NCI-H774 (cell line): Measurements from ENCODE around the gene ATXN10.

Source experiments
- DNase-seq: peaks from one replicate; lab custom pipeline; 2025; lab: John Stamatoyannopoulos, UW

Gene ATXN10

DNA sequence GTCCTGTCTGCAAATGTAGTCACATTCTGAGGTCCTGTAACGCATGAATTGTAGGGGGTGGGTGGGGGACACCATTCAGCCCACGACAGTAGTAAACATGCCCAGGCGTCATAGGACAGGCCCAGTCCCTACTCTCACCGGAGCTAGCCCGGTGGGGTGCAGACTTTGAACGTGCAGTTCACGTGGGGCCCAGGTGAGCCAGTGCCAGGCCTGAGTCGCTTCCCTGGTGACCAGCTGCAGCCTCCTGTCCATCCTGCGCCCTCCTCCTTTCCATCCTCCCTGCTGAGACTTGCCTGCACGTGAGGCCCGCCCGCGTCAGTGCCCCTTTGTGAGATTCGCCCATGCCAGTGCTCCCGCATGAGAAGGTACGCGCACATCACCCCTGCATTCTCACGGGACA is 188.6 kb downstream of the ATXN10 start:
- DNase-seq = no peak

DNA sequence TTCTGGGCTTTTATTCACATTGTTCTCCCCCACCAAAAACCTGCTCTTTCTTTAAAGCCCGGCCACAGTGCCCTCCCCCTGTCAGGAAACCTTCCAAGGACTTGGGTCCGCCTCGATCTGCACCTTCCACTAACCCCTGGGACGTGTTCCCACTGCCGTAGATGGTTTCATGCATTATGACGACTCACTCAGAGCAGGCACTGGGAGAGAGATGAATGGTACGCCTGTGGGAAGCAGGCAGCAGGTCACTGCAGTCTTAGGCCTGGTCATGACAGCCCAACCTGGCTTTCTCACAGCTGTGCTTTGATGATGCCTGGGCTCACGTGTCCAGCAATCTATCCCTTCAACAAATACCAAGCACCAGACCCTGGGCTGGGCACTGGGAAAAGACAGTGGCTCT is 189.6 kb downstream of the ATXN10 start:
- DNase-seq = no peak

DNA sequence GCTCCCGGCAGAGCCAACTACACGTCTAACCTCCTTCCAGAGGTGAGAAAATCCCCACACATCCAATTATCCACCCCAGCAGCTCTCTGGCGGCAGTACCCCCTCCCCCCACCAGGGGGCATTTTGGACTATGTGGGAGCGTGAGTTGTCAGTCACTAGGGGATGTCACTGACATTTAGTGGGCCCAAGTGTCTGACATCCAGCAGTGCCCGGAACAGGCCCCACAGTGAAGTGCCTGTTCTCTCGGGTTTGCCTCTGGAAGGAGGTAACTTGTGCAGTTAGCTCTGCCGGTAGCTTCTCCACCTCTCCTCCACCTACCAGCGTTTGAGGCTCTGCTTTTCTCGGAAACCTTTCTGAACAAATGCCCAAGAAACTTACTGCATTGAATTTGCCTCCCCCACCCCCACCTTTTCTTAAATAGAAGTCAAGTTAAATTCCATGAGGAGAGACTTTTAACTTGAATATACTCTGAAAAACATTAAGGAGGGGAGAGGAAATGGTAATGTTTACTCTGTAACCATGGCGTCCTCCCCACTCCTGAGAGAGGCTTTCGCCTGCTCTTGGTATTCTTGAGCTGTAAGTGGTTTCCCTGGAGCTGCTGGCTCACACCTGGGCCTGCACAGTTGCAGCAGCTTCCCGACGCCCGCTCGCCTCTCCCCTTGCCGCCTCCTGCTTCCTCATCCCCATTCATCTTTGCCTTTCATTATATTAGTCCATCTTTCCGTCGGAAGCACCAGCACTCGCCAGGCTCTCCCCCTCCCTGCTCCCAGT is 192.5 kb downstream of the ATXN10 start:
- DNase-seq = no peak

DNA sequence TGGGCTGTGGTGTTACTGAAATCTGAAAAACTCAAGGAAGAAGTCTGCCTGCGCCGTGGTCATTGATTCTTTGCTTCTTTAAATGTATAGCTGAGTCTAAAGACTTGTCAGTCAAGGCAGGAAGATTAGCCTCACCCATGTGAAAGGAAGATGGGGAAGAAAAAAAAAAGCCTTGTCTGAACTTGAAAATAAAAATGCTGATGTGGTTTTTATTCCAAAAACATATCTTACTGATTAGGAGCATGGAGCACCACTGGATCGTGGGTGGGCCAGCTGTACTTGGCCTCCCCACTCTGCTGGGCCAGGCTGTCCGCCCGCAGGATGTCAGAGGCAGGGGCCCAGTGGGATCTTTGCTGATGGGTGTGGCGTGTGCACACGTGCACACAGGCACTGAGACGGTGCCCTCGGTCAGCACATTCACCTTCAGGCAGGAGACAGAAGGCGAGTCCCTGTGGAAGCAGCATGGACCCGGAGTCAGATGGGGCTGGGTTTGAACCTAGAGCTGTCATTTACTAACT is 193.4 kb downstream of the ATXN10 start:
- DNase-seq = no peak

DNA sequence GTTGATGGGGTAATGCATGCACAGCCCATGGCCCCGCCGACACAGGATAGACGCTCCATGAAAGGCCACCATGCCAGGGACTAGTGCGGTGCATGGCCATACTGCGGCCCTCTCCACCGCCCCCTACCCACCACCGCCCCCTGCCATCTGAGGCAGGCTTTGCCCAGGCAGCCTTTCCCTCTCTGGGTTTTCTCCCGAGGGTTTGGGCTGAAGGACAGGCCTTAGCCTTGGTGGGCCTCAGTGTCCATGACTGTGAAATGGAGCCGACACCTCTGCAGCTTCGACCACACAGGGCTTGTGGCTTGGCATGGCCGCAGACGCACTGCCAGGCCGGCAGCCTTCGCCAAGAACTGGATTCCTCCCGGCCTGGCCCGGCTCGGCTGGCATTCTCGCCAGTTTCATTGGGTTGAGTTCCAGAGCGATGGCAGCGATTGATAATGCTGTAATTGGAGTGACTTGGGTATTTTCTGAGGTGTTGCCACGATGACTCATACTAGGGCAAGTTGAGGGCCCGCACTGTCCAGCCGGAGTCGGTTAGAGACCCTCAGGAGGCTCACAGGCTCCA is 194.0 kb downstream of the ATXN10 start:
- DNase-seq = no peak

DNA sequence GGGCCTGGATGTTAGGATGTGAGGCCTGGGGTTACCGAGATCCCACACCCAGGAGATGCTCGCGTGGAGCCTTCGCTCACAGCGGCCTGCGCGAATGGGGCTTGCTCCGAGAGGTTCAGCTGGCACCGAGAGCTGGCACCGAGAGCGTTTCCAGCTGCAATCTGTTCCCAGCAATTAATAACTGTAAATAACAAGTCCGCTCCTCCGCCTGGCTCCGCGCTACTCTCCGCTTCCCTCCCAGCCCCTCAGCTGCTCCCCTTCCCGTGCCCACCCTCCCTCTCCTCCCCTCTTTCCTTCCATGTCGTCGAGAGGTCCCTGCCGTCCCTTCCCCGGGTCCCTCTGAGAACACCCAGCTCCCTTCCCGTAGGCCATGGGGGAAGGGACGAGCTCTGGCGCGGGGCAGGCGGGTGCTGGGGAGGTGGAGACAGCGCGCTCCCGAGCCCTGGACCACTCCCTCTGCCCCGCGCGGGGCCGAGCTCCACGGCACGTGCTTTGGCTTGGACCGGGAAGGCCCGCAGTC is 194.6 kb downstream of the ATXN10 start:
- DNase-seq = no peak

DNA sequence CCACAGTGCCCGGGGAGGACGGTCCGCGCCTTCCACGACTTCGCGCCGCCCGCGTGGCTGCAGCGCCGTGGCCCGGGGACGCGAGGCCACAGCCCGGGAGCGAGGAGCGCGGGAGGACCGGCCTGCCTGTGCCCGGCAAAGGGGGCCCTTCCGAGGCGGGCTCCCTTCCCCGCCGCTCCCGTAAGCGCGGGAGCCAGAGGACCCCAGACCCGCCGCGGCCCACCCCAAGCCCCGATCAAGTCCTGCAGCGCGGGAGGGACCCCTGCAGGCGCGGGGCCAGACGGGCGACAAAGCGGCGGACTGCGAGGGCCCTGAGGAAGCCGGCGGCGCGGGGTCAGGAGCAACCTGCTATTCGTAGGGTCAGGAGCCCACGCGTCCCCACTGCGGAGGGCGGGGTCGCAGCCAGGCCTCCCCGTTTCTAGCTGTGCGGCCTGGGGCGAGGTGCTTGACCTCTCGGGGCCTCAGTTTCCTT is 195.0 kb downstream of the ATXN10 start:
- DNase-seq = no peak

DNA sequence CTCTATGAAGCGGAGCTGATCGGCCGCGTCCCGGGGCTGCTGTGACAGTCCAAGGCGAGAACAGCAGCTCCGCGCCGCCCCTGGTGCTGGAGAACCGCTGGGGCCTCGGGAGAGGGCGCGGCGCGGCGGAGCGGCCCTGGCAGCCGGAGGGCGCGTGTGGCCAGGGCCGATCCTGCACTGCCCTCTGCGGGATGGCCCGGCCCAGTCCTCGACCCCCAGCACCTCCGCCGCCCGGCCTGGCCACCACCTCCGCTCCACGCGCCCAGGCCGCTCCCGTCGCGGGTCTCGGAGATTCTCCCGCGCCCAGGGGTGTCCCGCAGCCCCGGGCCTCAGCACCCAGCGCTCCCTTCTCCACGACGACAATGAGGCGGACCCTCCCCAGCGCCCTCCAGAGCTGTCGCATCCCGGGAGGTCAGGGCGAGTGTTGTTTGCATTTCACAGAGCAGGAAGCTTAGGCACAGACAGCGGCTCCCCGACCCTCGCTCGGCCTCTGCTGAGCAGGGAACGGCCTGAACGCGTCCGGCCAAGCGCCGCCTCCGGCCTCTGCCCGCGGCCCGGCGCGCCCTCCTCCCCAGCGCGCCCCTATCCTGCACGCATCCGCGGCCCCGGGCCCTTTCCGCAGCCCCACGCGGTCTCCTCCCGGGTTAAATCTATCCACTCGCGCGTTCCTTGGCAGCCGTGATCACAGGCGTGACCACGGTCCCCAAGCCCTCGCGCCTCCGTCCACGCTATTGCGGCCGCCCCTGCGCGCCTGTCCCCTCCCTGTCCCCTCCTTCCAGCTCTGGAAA is 195.7 kb downstream of the ATXN10 start:
- no peak for DNase-seq

DNA sequence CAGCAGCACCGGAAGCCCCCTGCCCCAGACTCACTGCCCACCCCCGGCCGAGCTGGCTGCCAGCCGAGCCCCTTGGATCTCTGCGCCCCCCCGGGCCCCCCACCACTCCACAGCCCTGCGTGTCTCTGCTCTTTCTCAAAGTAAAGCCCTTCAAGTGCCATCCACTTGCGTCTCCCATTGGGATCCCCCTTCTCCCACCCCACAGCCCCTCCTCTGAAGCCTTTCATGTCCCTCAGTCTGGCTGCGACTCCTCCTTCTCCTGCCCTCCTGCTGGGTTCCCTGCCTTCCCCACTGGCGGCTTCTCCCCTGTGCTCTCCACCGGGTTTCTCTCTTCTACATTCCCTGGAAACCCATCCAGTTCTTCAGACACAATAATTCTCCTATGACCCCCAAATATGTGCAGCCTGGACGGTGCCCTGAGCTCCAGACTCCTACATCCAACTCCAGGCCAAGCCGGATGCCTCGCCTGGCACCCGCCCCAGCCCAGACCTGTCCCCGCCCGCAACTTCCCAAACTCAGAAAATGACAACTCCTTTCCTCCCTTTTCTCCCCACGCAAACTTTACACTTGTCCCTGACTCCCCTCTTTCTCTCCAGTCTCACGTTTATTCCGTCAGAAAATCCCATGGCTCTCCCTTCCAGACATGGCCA is 196.4 kb downstream of the ATXN10 start:
- DNase-seq = no peak

DNA sequence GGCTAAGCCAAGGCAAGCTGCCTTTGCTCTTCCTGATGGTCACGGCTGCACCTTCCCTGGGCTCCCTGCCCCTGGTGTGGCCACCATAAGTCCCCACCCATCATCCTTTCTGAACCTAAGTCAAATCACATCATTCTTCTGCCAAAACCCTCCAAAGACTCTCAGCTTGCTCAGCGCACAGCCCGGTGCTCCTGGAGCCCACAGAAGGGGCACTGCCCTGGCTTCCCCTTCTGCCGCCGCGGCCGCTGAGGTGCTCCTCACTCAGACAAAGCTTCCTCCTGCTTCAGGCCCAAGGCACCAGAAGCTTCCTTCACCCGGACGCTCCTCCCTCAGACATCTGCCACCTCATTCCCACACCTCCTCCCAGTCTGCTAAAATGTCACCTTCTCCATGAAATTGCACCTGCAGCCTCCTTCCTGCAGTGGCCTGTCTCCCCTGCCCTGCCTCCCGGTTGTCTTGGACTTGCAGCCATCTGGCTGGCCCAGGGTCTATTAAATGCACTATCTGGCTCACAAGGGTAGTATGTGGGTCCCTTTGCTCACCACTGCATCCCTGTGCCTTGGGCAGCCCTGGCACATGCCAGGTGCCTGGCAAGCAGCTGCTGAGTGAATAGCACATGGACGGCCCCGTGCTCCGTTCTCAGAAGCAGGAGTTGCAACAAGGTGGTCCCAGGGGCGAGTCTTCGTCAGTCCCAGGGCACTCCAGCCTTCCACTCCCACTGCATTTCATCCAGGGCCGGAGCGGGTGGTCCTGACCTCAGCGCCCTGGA is 197.1 kb downstream of the ATXN10 start:
- DNase-seq = no peak

DNA sequence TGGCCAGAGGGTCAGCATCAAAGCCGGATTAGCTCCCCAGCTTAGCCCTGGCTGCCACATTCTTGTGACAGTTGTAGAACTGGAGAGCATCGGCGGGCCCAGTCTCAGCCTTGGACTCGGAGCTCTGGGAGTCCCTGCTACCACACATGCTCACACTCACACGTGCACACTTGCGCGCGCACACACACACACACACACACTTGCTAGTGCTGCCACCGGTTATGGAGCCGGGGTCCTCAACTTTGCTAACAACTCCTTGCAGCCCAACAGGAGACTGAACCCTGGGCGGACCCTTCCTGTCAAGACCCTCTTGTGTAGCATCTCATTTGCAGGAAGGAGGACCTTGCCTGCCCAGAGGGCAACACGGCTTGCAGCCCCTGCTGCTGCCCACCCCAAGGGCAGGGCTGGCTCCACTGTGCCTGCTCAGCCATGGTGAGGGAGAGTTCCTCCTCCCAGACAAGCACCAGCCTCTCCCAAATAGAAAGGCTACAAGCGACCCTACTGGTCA is 197.8 kb downstream of the ATXN10 start:
- no peak for DNase-seq

DNA sequence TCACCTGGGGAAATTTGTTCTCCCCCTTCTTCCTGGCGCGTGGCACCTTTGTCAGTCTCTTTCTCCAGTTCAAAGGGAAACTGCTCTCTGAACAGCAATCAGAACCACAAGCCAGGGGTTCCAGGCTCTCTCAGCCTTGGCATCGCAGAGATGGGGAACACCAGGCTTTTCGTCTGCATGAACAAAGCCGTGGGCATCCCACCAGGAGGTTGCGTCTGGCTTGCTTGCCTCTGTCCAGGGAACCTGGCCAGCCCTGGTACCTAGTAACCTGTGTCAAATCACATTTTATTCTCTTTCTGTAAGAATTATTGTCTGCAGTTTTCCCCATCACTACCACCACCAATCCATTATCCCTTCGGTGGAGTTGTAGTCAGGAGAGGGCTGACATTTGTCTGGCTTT is 198.4 kb downstream of the ATXN10 start:
- DNase-seq = no peak

DNA sequence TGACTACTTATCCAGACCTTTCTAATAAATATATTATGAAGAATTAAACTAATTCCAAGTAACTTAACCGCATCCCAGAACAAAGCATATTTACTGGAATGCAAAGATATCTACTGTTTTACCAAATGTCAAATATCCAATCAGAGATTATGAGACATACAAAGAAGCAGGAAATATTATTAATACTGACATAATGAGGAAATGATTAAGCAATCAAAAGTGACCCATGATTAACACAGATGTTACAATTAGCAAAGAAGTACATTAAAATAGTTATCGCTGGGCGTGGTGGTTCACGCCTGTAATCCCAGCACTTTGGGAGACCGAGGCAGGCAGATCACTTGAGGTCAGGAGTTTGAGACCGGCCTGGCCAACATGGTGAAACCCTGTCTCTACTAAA is 200.1 kb downstream of the ATXN10 start:
- no peak for DNase-seq

DNA sequence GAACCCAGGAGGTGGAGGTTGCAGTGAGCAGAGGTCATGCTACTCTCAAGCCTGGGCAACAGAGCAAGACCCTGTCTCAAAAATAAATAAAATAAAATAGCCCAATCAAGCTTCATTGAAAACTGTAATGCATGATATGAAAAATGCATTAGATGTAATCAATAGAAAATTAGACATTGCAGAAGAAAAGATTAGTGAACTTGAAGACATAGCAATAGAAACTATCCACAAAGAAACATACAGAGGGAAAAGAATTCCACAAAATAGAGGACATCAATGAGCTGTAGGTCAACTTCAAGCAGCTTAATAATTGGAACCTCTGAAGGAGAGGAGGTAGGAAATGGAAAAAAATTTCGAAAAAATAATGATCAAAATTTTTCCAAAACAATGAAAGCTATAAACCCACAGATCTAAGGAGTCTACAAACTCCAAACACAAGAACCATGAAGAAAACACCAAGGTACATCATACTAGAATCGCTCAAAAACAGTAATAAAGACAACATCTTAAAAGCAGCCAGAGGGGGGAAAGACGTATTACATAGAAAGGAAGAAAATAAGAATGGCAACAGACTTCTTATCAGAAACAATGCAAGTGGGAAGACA is 201.1 kb downstream of the ATXN10 start:
- DNase-seq = no peak

DNA sequence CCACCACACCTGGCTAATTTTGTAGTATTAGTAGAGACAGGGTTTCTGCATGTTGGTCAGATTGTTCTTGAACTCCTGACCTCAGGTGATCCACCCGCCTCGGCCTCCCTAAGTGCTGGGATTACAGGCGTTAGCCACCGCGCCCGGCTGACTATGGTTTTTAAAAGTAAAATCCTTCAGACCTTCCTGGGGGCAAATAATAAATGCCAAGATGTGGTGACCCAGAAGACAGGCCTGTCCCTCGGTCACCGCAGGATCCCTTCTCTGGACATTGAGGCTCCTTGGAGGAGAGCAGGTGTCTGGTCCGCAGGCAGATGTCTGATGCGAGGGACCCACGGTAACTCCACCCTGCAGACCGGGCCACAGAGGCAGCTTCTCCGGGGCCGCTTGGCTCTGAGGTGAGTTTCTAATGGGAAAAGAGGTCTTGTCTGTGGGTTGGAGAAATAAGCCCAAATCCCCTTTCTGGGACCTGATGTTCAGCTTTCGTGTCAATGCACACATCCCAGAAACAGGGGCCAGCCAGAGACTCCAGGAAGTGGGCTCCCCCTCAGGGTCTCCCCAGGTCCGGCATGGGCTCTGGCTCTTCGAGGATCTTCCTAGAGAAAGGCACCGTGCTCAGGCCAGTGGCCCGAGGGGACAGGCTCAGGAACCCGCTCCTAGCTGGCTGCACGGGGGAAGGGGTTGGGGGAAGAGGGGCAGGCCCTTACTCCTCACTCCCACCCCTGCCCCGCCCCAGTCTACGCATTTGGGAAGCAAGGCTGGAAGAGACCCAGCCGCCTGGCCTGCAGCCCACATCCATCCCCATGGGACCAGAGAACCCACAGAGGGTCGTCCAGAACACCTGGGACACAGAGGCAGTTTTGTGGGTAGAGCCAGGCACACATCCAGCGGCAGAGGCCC is 204.8 kb downstream of the ATXN10 start:
- DNase-seq = no peak

DNA sequence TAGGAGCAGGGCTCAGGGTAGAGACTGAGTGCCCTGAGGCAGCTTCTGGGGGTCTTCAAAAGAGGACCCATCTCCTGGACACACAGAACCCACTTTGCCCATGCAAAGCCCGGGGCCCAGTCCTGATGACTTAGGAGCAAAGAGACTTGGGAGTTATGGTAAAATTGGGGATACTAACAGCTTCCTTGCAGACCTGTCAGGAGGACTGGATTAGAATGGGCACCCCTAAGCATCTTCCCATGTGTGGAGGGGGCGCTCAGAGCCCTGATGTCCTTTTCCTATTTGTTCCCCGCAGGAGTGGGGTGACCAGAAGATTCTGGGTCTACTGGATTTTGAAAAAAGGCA is 205.4 kb downstream of the ATXN10 start:
- no peak for DNase-seq

DNA sequence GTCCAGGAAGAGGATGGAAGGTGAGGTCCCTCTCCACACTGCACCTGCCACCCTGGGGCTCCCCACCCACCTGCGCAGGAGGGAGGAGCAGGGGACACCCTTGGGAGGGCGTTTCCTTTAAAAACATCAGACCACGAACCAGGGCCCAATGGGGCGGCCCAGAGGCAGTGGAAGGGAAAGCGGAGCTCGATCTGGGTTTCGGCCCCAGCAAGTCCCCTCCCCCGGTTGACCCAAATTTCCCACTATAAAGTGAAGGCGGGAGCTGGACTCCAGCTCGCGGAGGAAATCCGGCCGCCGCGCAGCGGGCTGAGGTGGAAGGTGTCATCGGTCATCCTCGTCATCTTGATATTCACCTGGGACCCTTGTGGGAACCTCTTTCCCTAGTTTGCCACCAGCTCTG is 206.0 kb downstream of the ATXN10 start:
- DNase-seq = no peak

DNA sequence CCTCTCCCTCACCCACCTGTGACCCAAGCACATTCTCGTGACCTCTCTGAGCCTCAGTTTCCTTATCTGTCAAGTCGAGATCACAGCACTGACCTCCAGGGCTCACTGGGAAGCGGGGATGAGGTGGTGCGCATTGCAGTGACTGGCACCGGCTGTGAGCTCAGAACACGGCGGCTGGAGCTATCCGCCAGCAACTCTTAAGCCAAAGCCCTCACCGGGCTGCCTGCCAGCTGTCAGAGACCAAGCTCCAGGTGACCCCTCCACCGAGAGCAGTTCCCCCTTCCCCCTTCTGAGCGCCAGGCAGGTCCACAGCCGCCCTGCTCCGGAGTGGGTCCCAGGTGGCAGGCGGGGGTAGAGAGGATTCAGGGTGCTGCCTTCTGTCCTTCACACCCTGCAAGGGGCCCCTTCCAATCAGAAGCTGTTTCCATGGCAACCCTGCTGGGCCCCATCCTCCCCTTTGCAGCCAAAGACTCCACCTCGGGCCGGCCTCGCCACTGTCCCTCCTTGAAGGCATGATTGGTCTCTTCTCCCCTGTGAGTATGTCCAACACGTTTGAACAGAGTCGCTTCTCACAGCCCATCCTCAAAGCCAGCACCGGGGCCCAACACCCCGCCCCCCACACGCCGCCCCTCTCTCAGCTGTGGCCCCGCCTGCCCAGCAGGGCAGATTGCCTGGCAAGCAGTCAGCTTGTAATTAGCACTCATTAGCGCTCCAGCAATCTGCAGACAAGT is 206.6 kb downstream of the ATXN10 start:
- DNase-seq = no peak

DNA sequence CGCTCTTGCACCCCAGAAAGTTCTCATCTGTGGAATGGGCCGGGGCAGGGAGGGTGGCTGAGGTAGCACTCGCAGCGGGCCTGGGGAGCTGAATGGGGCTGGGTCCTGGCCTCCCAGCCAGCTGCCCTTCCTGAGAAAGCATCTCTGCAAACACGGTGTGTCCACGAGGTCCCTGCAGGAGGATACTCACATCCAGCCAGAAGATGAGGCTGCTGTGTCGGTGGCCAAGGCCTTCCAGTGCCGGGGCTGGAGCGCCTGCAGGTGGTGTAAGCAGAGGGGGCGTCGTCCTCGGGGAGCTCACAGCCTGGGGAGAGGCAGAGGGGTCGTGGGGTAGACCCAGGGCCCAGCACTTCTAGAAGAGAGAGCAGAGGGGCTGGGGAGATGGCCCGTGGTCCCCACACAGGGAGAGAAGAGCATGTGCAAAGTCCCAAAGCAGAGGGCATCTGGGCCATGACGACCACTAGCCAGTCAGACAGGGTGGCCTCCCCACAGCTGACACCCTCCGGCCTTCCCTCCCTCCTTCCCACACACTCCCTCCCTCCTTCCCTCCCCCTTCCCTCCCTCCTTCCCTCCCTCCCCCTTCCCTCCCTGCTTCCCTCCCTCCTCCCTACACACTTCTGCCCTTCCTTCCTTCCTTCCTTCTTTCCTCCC is 207.4 kb downstream of the ATXN10 start:
- DNase-seq = no peak
